H1 (cell line): ENCODE results near the gene ITGB8. TPM values are rescaled to one million over a fixed set of nuclear protein-coding genes. Genes with fewer than 3 reads are reported as not detected.

Experiments used
- CBX5 ChIP-seq: fragments of 300-800, 300-1000 bp; sonication (generic); IDR thresholded peaks from 2 replicates; pipeline ENCODE4 v1.7.1; 2016; ENCODE audit warnings: antibody characterized with exemption, low read length, low read depth
- CREB1 ChIP-seq: IDR thresholded peaks from 2 replicates; pipeline ENCODE4 v1.6.1; 2012; ENCODE audit warnings: inconsistent platforms
- HDAC6 ChIP-seq: IDR thresholded peaks from one replicate; pipeline ENCODE4 v1.7.1; 2012; ENCODE audit warnings: low read depth, mild to moderate bottlenecking, inconsistent platforms, low read length, moderate library complexity
- JUND ChIP-seq: IDR thresholded peaks from 2 replicates; pipeline ENCODE4 v1.6.1; 2011; ENCODE audit warnings: mild to moderate bottlenecking, improper control_type of control experiment, low read length
- RXRA ChIP-seq: IDR thresholded peaks from 2 replicates; pipeline ENCODE4 v1.6.1; 2011; ENCODE audit warnings: low read depth, mild to moderate bottlenecking, low read length, moderate library complexity; ENCODE audit not compliant: insufficient read depth
- polyA plus RNA-seq, 7 experiments: library from polyadenylated mRNA; depleted of rRNA in 3 of 7; stranded (reverse) in 5 of 7; unstranded in 2 of 7; fragments of >200 nt in 5 of 7; fragments of 200-250 nt in 2 of 7; gene quantifications; 1 replicate in 5 of 7; 2 replicates in 1 of 7; 4 replicates in 1 of 7; pipeline versions ENCODE4 v1.2.1 to v1.2.3, GENCODE V29; 2011 to 2013; ENCODE audit warnings: missing spikeins in 2 of 7, mixed read lengths in 2 of 7
- total RNA-seq: library from RNA; stranded (reverse); fragmentation: NEBNext Ultra II Directional; extraction: Animal tissue kit (Norgen Biotek cat#: 25700); gene quantifications from 2 replicates; pipeline ENCODE4 v1.2.1, GENCODE V29; 2021
- TF ChIP-seq, protein P1 (sequence below): fragments of 300-600 bp; sonication (generic); IDR thresholded peaks from 2 replicates; pipeline ENCODE4 v1.7.1; 2012; ENCODE audit warnings: low read length, moderate library complexity, mild to moderate bottlenecking, inconsistent platforms; ENCODE audit not compliant: insufficient replicate concordance
- TF ChIP-seq, protein P2 (sequence below), 3 experiments: IDR thresholded peaks; 1 replicate in 2 of 3; 2 replicates in 1 of 3; pipeline versions ENCODE4 v1.5.1 to v1.6.1; 2011; ENCODE audit warnings: low read length in 3 of 3, mild to moderate bottlenecking in 3 of 3, inconsistent platforms in 2 of 3, low read depth in 1 of 3, moderate library complexity in 1 of 3; ENCODE audit not compliant: insufficient read depth in 1 of 3; ENCODE audit errors: control extremely low read depth in 1 of 3
- TF ChIP-seq, protein P3 (sequence below): IDR thresholded peaks from 2 replicates; pipeline ENCODE4 v1.6.1; 2012; ENCODE audit warnings: low read length, inconsistent platforms

The ITGB8 gene
- total and polyA plus RNA-seq, 2 of the 8 experiments (the other 6 are each of a cell fraction or from before 2014, with no cell fraction given), result 1.2 to 3.6 TPM

DNA sequence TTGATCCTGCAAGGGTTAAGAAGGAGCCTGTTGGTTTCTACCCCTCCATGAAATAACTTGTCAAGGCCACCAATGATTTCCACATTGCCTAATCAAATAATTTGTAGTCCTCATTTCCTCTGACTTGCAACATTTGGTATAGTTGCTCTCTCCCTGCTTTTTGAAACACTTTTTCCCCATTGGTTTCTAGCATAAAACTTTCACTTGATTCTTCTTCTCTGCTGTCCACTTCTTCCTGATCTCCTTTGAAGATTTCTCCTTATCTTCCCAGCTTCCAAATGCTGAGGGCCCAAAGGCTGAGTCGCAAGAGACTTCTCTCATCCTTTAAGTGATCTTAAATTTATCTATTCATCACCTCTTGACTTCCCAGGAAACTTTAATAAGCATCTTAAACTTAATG is 134.2 kb downstream of the ITGB8 start (continued):
- TF ChIP-seq, protein P1, sequence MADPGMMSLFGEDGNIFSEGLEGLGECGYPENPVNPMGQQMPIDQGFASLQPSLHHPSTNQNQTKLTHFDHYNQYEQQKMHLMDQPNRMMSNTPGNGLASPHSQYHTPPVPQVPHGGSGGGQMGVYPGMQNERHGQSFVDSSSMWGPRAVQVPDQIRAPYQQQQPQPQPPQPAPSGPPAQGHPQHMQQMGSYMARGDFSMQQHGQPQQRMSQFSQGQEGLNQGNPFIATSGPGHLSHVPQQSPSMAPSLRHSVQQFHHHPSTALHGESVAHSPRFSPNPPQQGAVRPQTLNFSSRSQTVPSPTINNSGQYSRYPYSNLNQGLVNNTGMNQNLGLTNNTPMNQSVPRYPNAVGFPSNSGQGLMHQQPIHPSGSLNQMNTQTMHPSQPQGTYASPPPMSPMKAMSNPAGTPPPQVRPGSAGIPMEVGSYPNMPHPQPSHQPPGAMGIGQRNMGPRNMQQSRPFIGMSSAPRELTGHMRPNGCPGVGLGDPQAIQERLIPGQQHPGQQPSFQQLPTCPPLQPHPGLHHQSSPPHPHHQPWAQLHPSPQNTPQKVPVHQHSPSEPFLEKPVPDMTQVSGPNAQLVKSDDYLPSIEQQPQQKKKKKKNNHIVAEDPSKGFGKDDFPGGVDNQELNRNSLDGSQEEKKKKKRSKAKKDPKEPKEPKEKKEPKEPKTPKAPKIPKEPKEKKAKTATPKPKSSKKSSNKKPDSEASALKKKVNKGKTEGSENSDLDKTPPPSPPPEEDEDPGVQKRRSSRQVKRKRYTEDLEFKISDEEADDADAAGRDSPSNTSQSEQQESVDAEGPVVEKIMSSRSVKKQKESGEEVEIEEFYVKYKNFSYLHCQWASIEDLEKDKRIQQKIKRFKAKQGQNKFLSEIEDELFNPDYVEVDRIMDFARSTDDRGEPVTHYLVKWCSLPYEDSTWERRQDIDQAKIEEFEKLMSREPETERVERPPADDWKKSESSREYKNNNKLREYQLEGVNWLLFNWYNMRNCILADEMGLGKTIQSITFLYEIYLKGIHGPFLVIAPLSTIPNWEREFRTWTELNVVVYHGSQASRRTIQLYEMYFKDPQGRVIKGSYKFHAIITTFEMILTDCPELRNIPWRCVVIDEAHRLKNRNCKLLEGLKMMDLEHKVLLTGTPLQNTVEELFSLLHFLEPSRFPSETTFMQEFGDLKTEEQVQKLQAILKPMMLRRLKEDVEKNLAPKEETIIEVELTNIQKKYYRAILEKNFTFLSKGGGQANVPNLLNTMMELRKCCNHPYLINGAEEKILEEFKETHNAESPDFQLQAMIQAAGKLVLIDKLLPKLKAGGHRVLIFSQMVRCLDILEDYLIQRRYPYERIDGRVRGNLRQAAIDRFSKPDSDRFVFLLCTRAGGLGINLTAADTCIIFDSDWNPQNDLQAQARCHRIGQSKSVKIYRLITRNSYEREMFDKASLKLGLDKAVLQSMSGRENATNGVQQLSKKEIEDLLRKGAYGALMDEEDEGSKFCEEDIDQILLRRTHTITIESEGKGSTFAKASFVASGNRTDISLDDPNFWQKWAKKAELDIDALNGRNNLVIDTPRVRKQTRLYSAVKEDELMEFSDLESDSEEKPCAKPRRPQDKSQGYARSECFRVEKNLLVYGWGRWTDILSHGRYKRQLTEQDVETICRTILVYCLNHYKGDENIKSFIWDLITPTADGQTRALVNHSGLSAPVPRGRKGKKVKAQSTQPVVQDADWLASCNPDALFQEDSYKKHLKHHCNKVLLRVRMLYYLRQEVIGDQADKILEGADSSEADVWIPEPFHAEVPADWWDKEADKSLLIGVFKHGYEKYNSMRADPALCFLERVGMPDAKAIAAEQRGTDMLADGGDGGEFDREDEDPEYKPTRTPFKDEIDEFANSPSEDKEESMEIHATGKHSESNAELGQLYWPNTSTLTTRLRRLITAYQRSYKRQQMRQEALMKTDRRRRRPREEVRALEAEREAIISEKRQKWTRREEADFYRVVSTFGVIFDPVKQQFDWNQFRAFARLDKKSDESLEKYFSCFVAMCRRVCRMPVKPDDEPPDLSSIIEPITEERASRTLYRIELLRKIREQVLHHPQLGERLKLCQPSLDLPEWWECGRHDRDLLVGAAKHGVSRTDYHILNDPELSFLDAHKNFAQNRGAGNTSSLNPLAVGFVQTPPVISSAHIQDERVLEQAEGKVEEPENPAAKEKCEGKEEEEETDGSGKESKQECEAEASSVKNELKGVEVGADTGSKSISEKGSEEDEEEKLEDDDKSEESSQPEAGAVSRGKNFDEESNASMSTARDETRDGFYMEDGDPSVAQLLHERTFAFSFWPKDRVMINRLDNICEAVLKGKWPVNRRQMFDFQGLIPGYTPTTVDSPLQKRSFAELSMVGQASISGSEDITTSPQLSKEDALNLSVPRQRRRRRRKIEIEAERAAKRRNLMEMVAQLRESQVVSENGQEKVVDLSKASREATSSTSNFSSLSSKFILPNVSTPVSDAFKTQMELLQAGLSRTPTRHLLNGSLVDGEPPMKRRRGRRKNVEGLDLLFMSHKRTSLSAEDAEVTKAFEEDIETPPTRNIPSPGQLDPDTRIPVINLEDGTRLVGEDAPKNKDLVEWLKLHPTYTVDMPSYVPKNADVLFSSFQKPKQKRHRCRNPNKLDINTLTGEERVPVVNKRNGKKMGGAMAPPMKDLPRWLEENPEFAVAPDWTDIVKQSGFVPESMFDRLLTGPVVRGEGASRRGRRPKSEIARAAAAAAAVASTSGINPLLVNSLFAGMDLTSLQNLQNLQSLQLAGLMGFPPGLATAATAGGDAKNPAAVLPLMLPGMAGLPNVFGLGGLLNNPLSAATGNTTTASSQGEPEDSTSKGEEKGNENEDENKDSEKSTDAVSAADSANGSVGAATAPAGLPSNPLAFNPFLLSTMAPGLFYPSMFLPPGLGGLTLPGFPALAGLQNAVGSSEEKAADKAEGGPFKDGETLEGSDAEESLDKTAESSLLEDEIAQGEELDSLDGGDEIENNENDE, result no peak
- TF ChIP-seq CREB1 (no peak), JUND (no peak), CBX5 (no peak), RXRA (no peak), HDAC6 (no peak)
- TF ChIP-seq, protein P2, sequence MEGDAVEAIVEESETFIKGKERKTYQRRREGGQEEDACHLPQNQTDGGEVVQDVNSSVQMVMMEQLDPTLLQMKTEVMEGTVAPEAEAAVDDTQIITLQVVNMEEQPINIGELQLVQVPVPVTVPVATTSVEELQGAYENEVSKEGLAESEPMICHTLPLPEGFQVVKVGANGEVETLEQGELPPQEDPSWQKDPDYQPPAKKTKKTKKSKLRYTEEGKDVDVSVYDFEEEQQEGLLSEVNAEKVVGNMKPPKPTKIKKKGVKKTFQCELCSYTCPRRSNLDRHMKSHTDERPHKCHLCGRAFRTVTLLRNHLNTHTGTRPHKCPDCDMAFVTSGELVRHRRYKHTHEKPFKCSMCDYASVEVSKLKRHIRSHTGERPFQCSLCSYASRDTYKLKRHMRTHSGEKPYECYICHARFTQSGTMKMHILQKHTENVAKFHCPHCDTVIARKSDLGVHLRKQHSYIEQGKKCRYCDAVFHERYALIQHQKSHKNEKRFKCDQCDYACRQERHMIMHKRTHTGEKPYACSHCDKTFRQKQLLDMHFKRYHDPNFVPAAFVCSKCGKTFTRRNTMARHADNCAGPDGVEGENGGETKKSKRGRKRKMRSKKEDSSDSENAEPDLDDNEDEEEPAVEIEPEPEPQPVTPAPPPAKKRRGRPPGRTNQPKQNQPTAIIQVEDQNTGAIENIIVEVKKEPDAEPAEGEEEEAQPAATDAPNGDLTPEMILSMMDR (IDR thresholded peaks at IDR 0.05; ENCODE audit: control extremely low read depth in 1 of 3, insufficient read depth in 1 of 3, low read depth in 1 of 3, low read length in 3 of 3), result no peak
- TF ChIP-seq, protein P3, sequence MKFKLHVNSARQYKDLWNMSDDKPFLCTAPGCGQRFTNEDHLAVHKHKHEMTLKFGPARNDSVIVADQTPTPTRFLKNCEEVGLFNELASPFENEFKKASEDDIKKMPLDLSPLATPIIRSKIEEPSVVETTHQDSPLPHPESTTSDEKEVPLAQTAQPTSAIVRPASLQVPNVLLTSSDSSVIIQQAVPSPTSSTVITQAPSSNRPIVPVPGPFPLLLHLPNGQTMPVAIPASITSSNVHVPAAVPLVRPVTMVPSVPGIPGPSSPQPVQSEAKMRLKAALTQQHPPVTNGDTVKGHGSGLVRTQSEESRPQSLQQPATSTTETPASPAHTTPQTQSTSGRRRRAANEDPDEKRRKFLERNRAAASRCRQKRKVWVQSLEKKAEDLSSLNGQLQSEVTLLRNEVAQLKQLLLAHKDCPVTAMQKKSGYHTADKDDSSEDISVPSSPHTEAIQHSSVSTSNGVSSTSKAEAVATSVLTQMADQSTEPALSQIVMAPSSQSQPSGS, result no peak
